Astrocyte (in vitro differentiated cells and primary cell): ENCODE measurements around the gene PIK3C3.

Source experiments
- EZH2 ChIP-seq: IDR thresholded peaks from 2 replicates; pipeline ENCODE4 v1.6.1; 2012; ENCODE audit warnings: mild to moderate bottlenecking, low read length, inconsistent platforms; ENCODE audit not compliant: insufficient read depth
- TF ChIP-seq, protein P1 (sequence below): IDR thresholded peaks from 2 replicates; pipeline ENCODE4 v1.5.1; 2011; ENCODE audit warnings: low read depth, mild to moderate bottlenecking, inconsistent platforms, low read length, moderate library complexity; ENCODE audit not compliant: insufficient read depth

DNA sequence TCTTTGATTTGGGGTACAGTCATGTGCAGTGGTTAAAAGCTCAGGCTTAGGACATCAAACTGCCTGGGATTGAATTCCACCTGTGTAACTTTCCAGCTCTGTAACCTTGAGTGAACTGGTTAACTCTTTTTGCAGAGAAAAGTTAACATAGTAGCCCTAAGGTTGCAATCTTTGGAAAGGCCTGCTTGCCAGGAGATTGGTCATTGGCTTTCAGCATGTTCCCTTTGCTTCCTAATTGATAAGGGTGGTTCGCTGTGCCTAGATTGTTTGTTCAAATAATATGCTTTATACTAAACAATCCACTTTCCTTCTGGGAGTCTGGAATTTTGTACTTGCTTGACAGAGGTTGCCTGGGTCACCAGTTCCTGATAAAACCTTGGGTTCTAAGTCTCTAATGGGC, 86.8 kb downstream of the PIK3C3 start:
- TF ChIP-seq, protein P1, sequence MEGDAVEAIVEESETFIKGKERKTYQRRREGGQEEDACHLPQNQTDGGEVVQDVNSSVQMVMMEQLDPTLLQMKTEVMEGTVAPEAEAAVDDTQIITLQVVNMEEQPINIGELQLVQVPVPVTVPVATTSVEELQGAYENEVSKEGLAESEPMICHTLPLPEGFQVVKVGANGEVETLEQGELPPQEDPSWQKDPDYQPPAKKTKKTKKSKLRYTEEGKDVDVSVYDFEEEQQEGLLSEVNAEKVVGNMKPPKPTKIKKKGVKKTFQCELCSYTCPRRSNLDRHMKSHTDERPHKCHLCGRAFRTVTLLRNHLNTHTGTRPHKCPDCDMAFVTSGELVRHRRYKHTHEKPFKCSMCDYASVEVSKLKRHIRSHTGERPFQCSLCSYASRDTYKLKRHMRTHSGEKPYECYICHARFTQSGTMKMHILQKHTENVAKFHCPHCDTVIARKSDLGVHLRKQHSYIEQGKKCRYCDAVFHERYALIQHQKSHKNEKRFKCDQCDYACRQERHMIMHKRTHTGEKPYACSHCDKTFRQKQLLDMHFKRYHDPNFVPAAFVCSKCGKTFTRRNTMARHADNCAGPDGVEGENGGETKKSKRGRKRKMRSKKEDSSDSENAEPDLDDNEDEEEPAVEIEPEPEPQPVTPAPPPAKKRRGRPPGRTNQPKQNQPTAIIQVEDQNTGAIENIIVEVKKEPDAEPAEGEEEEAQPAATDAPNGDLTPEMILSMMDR: no peak
- no peak for TF ChIP-seq EZH2
